GM19035 (cell line): Measurements from ENCODE around the gene POR.

Experiments
- ATAC-seq: cut with Tn5 transposase; IDR thresholded peaks from one replicate; pipeline ENCODE4 v1.9.1; 2021; ENCODE audit not compliant: unreplicated experiment

POR gene

GRCh38 chr7:75971309-75971960, 56.5 kb downstream of the POR start:
- ATAC-seq, result no peak

GRCh38 chr7:75971961-75972763, 57.2 kb downstream of the POR start:
- no peak for ATAC-seq

- ATAC-seq, result no peak
Measured at GRCh38 chr7:75977743-75978142, 62.8 kb downstream of the POR start.

- ATAC-seq, result no peak
Measured at GRCh38 chr7:75979759-75980429, 64.9 kb downstream of the POR start.

- no peak for ATAC-seq
Measured at GRCh38 chr7:75980430-75981202, 65.7 kb downstream of the POR start.

GRCh38 chr7:75981203-75981452, 66.2 kb downstream of the POR start:
- no peak for ATAC-seq

GRCh38 chr7:75981453-75982305, 66.7 kb downstream of the POR start:
- ATAC-seq, result no peak

GRCh38 chr7:75982306-75983064, 67.5 kb downstream of the POR start:
- ATAC-seq, result no peak

GRCh38 chr7:75983471-75984129, 68.6 kb downstream of the POR start:
- no peak for ATAC-seq

- no peak for ATAC-seq
Measured at GRCh38 chr7:75984130-75985008, 69.4 kb downstream of the POR start.

GRCh38 chr7:75985009-75985517, 70.1 kb downstream of the POR start:
- ATAC-seq, result no peak

GRCh38 chr7:75985518-75986146, 70.7 kb downstream of the POR start:
- no peak for ATAC-seq

GRCh38 chr7:75986147-75986781, 71.3 kb downstream of the POR start:
- no peak for ATAC-seq

GRCh38 chr7:75987026-75987804, 72.3 kb downstream of the POR start:
- no peak for ATAC-seq

- no peak for ATAC-seq
Measured at GRCh38 chr7:75987805-75988567, 73.0 kb downstream of the POR start.
